Mesodermal cell (in vitro differentiated cells): ENCODE data around the gene GULP1.

Source experiments
- H3K27ac ChIP-seq: 2 replicates; pipeline ENCODE4 v1.7.0; 2013; ENCODE audit warnings: mild to moderate bottlenecking, low read depth, low read length, moderate library complexity; ENCODE audit not compliant: severe bottlenecking
- H3K36me3 ChIP-seq: 2 replicates; pipeline ENCODE4 v1.7.1; 2013; ENCODE audit warnings: mild to moderate bottlenecking, low read length, moderate library complexity; ENCODE audit not compliant: control insufficient read depth, insufficient read depth
- H3K4me1 ChIP-seq: one replicate; pipeline ENCODE4 v1.7.1; 2013; ENCODE audit warnings: mild to moderate bottlenecking, low read length; ENCODE audit not compliant: insufficient read depth, control insufficient read depth, poor library complexity, severe bottlenecking
- H3K4me3 ChIP-seq: 2 replicates; pipeline ENCODE4 v1.7.0; 2013; ENCODE audit warnings: low read length, control low read depth, mild to moderate bottlenecking; ENCODE audit not compliant: insufficient read depth, poor library complexity, severe bottlenecking; ENCODE audit errors: extremely low read depth
- H3K9me3 ChIP-seq: 2 replicates; pipeline ENCODE4 v1.7.1; 2013; ENCODE audit warnings: mild to moderate bottlenecking, low read length, moderate library complexity; ENCODE audit not compliant: control insufficient read depth
- WGBS, 2 experiments: methylation state at CpG; one replicate each; pipeline ENCODE4 v1.1.5; 2013; ENCODE audit warnings: missing lambda C conversion rate in 2 of 2; ENCODE audit not compliant: insufficient coverage in 2 of 2; 5-methylcytosine and 5-hydroxymethylcytosine counted together

The GULP1 gene

GRCh38 chr2:188422726-188423125 is 131.1 kb downstream of the GULP1 start:
- 86 to 89% methylated on average over 1 of the region's 1 CpG for WGBS, 2 experiments
- Histone ChIP-seq H3K27ac (no peak overlapping the region), H3K4me1 (no peaks in the 10 kb centered on the region), H3K36me3 (no peaks in the 10 kb centered on the region), H3K9me3 (peaks cover 6% of the 10 kb centered on the region), H3K4me3 (no peak overlapping the region)

GRCh38 chr2:188425266-188425665 is 133.6 kb downstream of the GULP1 start:
- Histone ChIP-seq H3K4me3 (no peak overlapping the region), H3K4me1 (no peaks in the 10 kb centered on the region), H3K9me3 (peaks cover 6% of the 10 kb centered on the region), H3K27ac (no peak overlapping the region), H3K36me3 (no peaks in the 10 kb centered on the region)
- WGBS, 2 experiments = no CpG with 5 or more reads among the region's 2 CpGs

DNA sequence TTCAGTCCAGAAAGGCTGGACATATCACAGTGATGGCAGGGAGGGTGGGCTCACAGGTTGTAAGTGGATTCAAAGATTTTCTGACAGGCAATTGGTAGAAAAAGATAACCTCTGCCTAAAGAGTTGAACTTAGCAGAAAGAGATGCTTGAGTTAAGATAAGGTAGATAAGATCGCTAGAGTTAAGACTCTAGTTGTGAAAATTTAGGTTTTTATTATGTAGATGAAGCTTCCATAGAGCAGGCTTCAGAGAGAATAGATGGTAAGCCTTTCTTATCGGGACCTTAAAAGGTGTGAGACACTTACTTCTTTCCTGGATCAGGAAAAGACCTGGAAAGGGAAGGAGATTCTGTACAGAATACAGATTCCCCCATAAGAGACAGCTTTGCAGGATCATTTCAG is 134.4 kb downstream of the GULP1 start:
- Histone ChIP-seq H3K36me3 (no peaks in the 10 kb centered on the region), H3K4me3 (no peak overlapping the region), H3K4me1 (no peaks in the 10 kb centered on the region), H3K27ac (no peak overlapping the region), H3K9me3 (no peaks in the 10 kb centered on the region)
- 11 to 18% methylated on average over 1 of the region's 2 CpGs for WGBS, 2 experiments

- Histone ChIP-seq H3K4me1 (no peaks in the 10 kb centered on the region), H3K36me3 (no peaks in the 10 kb centered on the region), H3K27ac (no peak overlapping the region), H3K4me3 (no peak overlapping the region), H3K9me3 (no peaks in the 10 kb centered on the region)
- 90 to 100% methylated on average over 1 of the region's 1 CpG for WGBS, 2 experiments
Measured at GRCh38 chr2:188430705-188431104, 139.0 kb downstream of the GULP1 start.

DNA sequence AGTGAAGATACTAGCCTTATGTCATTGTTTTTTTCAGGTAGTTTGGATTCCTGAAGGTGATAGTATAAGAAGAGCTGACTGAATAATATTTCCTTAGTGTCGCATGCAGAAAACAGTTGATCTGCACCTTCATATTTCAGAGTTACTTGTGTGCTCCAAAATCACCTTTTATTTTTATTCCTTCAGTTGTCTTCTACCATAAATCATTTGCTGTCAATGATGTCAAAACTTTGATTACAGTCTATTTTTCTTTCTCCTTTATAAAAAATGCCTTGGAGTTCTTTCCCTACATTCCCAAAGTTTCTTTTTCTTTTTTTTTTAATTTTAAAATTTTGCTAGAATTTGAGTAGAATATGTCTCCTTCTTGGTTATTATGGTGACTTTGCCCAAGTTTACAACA is 142.3 kb downstream of the GULP1 start:
- 100% methylated on average over 1 of the region's 1 CpG; no CpG with 5 or more reads in 1 of the 2 experiments for WGBS, 2 experiments
- Histone ChIP-seq H3K4me1 (no peaks in the 10 kb centered on the region), H3K9me3 (no peaks in the 10 kb centered on the region), H3K27ac (no peak overlapping the region), H3K36me3 (no peaks in the 10 kb centered on the region), H3K4me3 (no peak overlapping the region)

- WGBS, 2 experiments = 100% methylated on average over 1 of the region's 2 CpGs; no CpG with 5 or more reads in 1 of the 2 experiments
- H3K4me1 ChIP-seq = no peaks in the 10 kb centered on the region
Measured at GRCh38 chr2:188435115-188435514, 143.4 kb downstream of the GULP1 start.

GRCh38 chr2:188437537-188437936 is 145.9 kb downstream of the GULP1 start:
- no CpG with 5 or more reads among the region's 3 CpGs for WGBS, 2 experiments
- H3K4me1 ChIP-seq = no peaks in the 10 kb centered on the region
- no peak overlapping the region for H3K27ac ChIP-seq

More at GRCh38 chr2:188435115-188435514, 143.4 kb downstream of the GULP1 start:
- Histone ChIP-seq H3K27ac (no peak overlapping the region), H3K4me3 (no peak overlapping the region), H3K36me3 (no peaks in the 10 kb centered on the region), H3K9me3 (no peaks in the 10 kb centered on the region)

DNA sequence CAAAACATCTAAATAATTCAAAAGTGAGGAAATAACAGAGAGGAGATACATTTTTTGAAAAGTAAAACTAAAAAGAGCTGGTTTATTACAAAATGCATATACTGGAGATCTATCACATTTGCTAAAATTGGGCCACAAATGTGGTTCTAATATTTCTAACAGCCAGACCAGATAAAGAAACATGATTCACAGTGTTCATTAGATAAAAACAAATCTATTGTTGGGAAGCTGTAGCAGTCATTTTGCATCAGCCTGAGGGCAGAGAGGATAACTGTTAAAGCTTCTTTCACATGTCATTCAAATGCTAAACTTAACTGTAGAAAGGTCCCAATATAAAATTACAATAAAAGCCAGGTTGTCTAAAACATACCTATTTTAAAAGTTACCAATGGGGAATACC is 148.3 kb downstream of the GULP1 start:
- no peaks in the 10 kb centered on the region for H3K9me3 ChIP-seq
- H3K4me3 ChIP-seq = no peak overlapping the region
- H3K36me3 ChIP-seq = no peaks in the 10 kb centered on the region
- no peaks in the 10 kb centered on the region for H3K4me1 ChIP-seq
- no peak overlapping the region for H3K27ac ChIP-seq

More at GRCh38 chr2:188437537-188437936, 145.9 kb downstream of the GULP1 start:
- Histone ChIP-seq H3K9me3 (no peaks in the 10 kb centered on the region), H3K36me3 (no peaks in the 10 kb centered on the region), H3K4me3 (no peak overlapping the region)

DNA sequence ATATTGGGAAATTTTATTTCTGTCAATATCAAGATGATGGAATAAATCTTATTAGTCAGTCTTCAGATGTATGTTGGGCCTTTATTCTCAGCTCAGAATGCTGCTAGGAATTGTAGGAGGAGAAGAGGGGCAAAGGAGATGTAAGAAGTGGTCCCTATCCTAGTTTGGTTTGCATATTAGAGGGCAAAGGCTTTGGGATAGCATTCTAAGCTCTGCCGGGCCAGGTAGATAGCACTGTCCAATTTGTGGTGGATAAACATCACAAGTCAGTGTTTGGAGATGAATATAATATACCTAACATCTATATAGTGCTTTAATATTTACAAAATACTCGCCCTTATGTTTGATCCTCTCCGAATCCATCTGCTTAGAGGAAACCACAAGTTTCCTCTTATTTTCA is 149.2 kb downstream of the GULP1 start:
- no peaks in the 10 kb centered on the region for H3K36me3 ChIP-seq
- no CpG with 5 or more reads among the region's 3 CpGs for WGBS, 2 experiments
- H3K4me3 ChIP-seq = no peak overlapping the region
- no peaks in the 10 kb centered on the region for H3K4me1 ChIP-seq
- no peak overlapping the region for H3K27ac ChIP-seq
- no peaks in the 10 kb centered on the region for H3K9me3 ChIP-seq

DNA sequence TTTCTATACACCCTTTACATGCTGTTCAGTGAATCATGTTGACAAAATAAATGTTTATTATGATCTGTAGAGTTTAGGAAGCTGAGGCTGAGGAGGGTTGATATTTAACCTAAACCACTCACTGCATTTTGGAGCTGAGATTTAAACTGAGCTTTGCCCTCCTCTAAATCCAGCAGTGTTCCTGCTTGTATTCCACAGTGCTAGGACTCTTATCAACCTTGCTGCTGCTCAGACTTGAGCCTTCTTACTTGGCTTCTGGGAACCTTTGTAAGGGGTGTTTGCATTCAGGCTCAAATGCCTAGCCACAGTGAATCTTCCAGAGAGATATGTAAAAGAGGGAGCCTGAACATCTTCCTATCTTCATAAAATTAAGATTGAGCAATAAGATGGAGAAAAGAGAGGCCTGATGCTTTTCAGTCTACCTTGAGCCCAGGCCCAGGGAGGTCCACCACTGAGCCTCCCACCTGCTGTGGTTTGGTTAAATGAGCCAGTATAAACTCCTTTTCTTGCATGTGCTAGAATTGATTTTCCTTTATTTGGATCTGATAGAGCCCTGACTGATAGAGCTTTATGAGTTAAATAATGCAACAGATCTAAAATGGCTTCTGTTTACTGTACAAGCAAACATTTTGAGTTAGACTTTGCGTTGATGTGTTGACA is 149.7 kb downstream of the GULP1 start:
- no CpG with 5 or more reads among the region's 1 CpG for WGBS, 2 experiments
- no peak overlapping the region for H3K4me3 ChIP-seq
- H3K36me3 ChIP-seq = no peaks in the 10 kb centered on the region
- no peak overlapping the region for H3K27ac ChIP-seq
- H3K9me3 ChIP-seq = no peaks in the 10 kb centered on the region
- H3K4me1 ChIP-seq = no peaks in the 10 kb centered on the region

DNA sequence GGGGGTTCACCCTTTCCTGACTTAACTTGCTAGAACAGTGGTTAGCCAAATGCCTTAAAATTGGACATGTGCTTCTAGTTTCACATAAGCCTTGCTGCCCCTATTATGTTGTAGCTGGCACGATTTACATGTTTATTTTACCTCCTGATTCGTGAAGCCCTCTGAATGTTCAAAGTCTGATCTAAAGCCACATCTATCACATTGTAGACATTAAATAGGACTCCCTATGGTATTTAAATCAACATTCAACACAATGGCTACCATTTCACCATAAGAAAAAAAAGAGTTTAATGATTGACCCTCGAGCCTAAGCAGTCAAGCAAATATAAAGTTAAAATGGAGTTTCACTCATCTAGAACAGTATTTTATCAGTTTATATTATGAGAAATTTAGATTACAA is 151.5 kb downstream of the GULP1 start:
- WGBS, 2 experiments = 78 to 100% methylated on average over 2 of the region's 3 CpGs
- Histone ChIP-seq H3K9me3 (no peaks in the 10 kb centered on the region), H3K36me3 (peaks cover 3% of the 10 kb centered on the region), H3K27ac (no peak overlapping the region), H3K4me1 (no peaks in the 10 kb centered on the region), H3K4me3 (no peak overlapping the region)
